MM.1S (cell line): ENCODE data around the gene TNNC1.

Source experiments
- DNase-seq: peaks from one replicate; pipeline ENCODE4 v3.0.0-alpha.2; 2015
- H2AFZ ChIP-seq: fragments of 300-600 bp; sonication (generic); 2 replicates; pipeline ENCODE4 v1.6.0; 2016; ENCODE audit warnings: antibody characterized with exemption, low read length
- H3F3A ChIP-seq: fragments of 300-600 bp; sonication (generic); 2 replicates; pipeline ENCODE4 v1.6.1; 2016; ENCODE audit warnings: mild to moderate bottlenecking, antibody characterized with exemption, low read length, moderate library complexity, mixed read lengths; ENCODE audit not compliant: insufficient read depth
- H3K27ac ChIP-seq: fragments of 300-600 bp; sonication (generic); 2 replicates; pipeline ENCODE4 v1.5.1; 2016; ENCODE audit warnings: mild to moderate bottlenecking, low read length
- H3K27me3 ChIP-seq: fragments of 300-600 bp; sonication (generic); replicated peaks from 2 replicates; pipeline ENCODE4 v1.6.0; 2016; ENCODE audit warnings: low read length; ENCODE audit not compliant: insufficient read depth
- H3K36me3 ChIP-seq: fragments of 300-600 bp; sonication (generic); replicated peaks from 2 replicates; pipeline ENCODE4 v1.6.1; 2016; ENCODE audit warnings: mild to moderate bottlenecking, low read length, mixed read lengths; ENCODE audit not compliant: insufficient read depth
- H3K4me1 ChIP-seq: fragments of 300-600 bp; sonication (generic); 2 replicates; pipeline ENCODE4 v1.6.1; 2016; ENCODE audit warnings: low read length, mixed read lengths
- H3K4me2 ChIP-seq: fragments of 300-600 bp; sonication (generic); 2 replicates; pipeline ENCODE4 v1.6.0; 2016; ENCODE audit warnings: low read depth, low read length
- H3K4me3 ChIP-seq: fragments of 300-600 bp; sonication (generic); 2 replicates; pipeline ENCODE4 v1.5.1; 2016; ENCODE audit warnings: low read length, mixed read lengths
- H3K79me2 ChIP-seq: fragments of 300-600 bp; sonication (generic); 2 replicates; pipeline ENCODE4 v1.6.1; 2016; ENCODE audit warnings: mixed run types, low read length, mixed read lengths
- H3K9ac ChIP-seq: fragments of 300-600 bp; sonication (generic); 2 replicates; pipeline ENCODE4 v1.6.1; 2016; ENCODE audit warnings: low read length, mixed read lengths
- H3K9me2 ChIP-seq: fragments of 300-600 bp; sonication (generic); replicated peaks from 2 replicates; pipeline ENCODE4 v1.6.1; 2016; ENCODE audit warnings: mild to moderate bottlenecking, low read length, mixed read lengths; ENCODE audit not compliant: insufficient read depth
- H3K9me3 ChIP-seq: fragments of 300-600 bp; sonication (generic); replicated peaks from 2 replicates; pipeline ENCODE4 v1.6.1; 2016; ENCODE audit warnings: mild to moderate bottlenecking, low read length, mixed read lengths; ENCODE audit not compliant: insufficient read depth
- H4K20me1 ChIP-seq: fragments of 300-600 bp; sonication (generic); 2 replicates; pipeline ENCODE4 v1.6.1; 2016; ENCODE audit warnings: mild to moderate bottlenecking, low read length, moderate library complexity, mixed read lengths; ENCODE audit not compliant: insufficient read depth
- CTCF ChIP-seq: fragments of 300-600 bp; sonication (generic); IDR thresholded peaks from 2 replicates; pipeline ENCODE4 v1.5.1; 2016; ENCODE audit warnings: antibody characterized with exemption, low read length, mixed read lengths
- EZH2 ChIP-seq: fragments of 300-600 bp; sonication (generic); optimal IDR thresholded peaks from 2 replicates; pipeline ENCODE3; 2017; ENCODE audit warnings: low read depth, mild to moderate bottlenecking, antibody characterized with exemption, low read length, mixed read lengths
- EZH2phosphoT487 ChIP-seq: fragments of 300-600 bp; sonication (generic); IDR thresholded peaks from 2 replicates; pipeline ENCODE4 v1.6.1; 2018; ENCODE audit warnings: antibody characterized with exemption, low read length

The TNNC1 gene

GRCh38 chr3:52452126-52452525 lies 1.7 kb downstream of the TNNC1 start:
- Histone ChIP-seq H3K9ac (no peak overlapping the region), H3K9me2 (no peaks in the 10 kb centered on the region), H4K20me1 (no peaks in the 10 kb centered on the region), H3K4me3 (no peak overlapping the region), H3K4me1 (peaks cover 13% of the 10 kb centered on the region), H3F3A (peaks cover 5% of the 10 kb centered on the region), H3K27me3 (no peaks in the 10 kb centered on the region), H3K27ac (no peak overlapping the region), H3K4me2 (no peak overlapping the region), H3K36me3 (no peaks in the 10 kb centered on the region), H2AFZ (no peak overlapping the region), H3K79me2 (peaks cover 20% of the 10 kb centered on the region), H3K9me3 (no peaks in the 10 kb centered on the region)
- DNase-seq = no peak
- TF ChIP-seq EZH2 (no peak), EZH2phosphoT487 (no peak), CTCF (no peak)

GRCh38 chr3:52451237-52452083 lies 2.4 kb downstream of the TNNC1 start:
- Histone ChIP-seq H3K79me2 (peaks cover 13% of the 10 kb centered on the region), H3K4me2 (no peak overlapping the region), H3K9me3 (no peaks in the 10 kb centered on the region), H3K9me2 (no peaks in the 10 kb centered on the region), H3F3A (peaks cover 2% of the 10 kb centered on the region), H4K20me1 (no peaks in the 10 kb centered on the region), H3K27me3 (no peaks in the 10 kb centered on the region), H3K27ac (no peak overlapping the region), H2AFZ (no peak overlapping the region), H3K9ac (no peak overlapping the region), H3K4me3 (no peak overlapping the region), H3K36me3 (no peaks in the 10 kb centered on the region), H3K4me1 (peaks cover 11% of the 10 kb centered on the region)
- DNase-seq = no peak
- TF ChIP-seq EZH2 (no peak), EZH2phosphoT487 (no peak), CTCF (no peak)

- Histone ChIP-seq H3K4me3 (no peak overlapping the region), H2AFZ (no peak overlapping the region), H3K27ac (no peak overlapping the region), H3F3A (no peaks in the 10 kb centered on the region; the same call in 1 of the 2 replicates), H3K4me2 (no peak overlapping the region), H3K79me2 (peaks cover 5% of the 10 kb centered on the region), H4K20me1 (no peaks in the 10 kb centered on the region), H3K36me3 (no peaks in the 10 kb centered on the region), H3K9me3 (no peaks in the 10 kb centered on the region), H3K9me2 (no peaks in the 10 kb centered on the region), H3K9ac (no peak overlapping the region), H3K4me1 (peaks cover 7% of the 10 kb centered on the region), H3K27me3 (no peaks in the 10 kb centered on the region)
- DNase-seq = no peak
- TF ChIP-seq CTCF (no peak), EZH2phosphoT487 (no peak), EZH2 (no peak)
Measured at GRCh38 chr3:52450489-52451236, 3.2 kb downstream of the TNNC1 start.
